ENCODE data around the gene IQCK. TPM values are rescaled to one million over a fixed set of nuclear protein-coding genes. Genes with fewer than 3 reads are reported as not detected.
A peak's percentile ranks its signal among the peaks of the same experiment; 100 is the strongest.

IQCK gene
- total RNA-seq, 1 donor from 2014 or later = 0.89 TPM

- Mint-ChIP-seq H3K4me1 (ENCODE audit: low read depth) (peaks cover 13% of the 10 kb centered on the region), H3K4me3 (ENCODE audit: low read depth) (no peak overlapping the region), H3K36me3 (ENCODE audit: low read depth) (peaks cover 47% of the 10 kb centered on the region), H3K27ac (no peak overlapping the region), H3K9me3 (peaks cover 6% of the 10 kb centered on the region), H3K27me3 (ENCODE audit: low read depth) (no peaks in the 10 kb centered on the region)
- no peak for DNase-seq (ENCODE audit: low spot score)
- intact Hi-C loops (cut with micrococcal nuclease) = no loop called here
These were observed 28.7 kb upstream of the IQCK start for GRCh38 chr16:19689342-19689741.

- intact Hi-C loops (cut with micrococcal nuclease) = no loop called here
- Mint-ChIP-seq H3K9me3 (peaks cover 3% of the 10 kb centered on the region), H3K4me1 (ENCODE audit: low read depth) (peaks cover 13% of the 10 kb centered on the region), H3K27me3 (ENCODE audit: low read depth) (no peaks in the 10 kb centered on the region), H3K27ac (peak overlapping the region; percentile 21), H3K4me3 (ENCODE audit: low read depth) (no peak overlapping the region), H3K36me3 (ENCODE audit: low read depth) (peaks cover 44% of the 10 kb centered on the region)
- DNase-seq (ENCODE audit: low spot score) = no peak
These were observed 27.9 kb upstream of the IQCK start for GRCh38 chr16:19690196-19690595.

GRCh38 chr16:19691161-19691711 is 26.8 kb upstream of the IQCK start:
- intact Hi-C loops (cut with micrococcal nuclease) = no loop called here
- Mint-ChIP-seq H3K36me3 (ENCODE audit: low read depth) (peaks cover 35% of the 10 kb centered on the region), H3K27ac (no peak overlapping the region), H3K9me3 (no peaks in the 10 kb centered on the region), H3K4me1 (ENCODE audit: low read depth) (peaks cover 16% of the 10 kb centered on the region), H3K27me3 (ENCODE audit: low read depth) (no peaks in the 10 kb centered on the region), H3K4me3 (ENCODE audit: low read depth) (no peak overlapping the region)
- DNase-seq (ENCODE audit: low spot score) = no peak

- Mint-ChIP-seq H3K36me3 (ENCODE audit: low read depth) (peaks cover 43% of the 10 kb centered on the region), H3K4me3 (ENCODE audit: low read depth) (no peak overlapping the region), H3K9me3 (no peaks in the 10 kb centered on the region), H3K27me3 (ENCODE audit: low read depth) (no peaks in the 10 kb centered on the region), H3K27ac (no peak overlapping the region), H3K4me1 (ENCODE audit: low read depth) (peaks cover 20% of the 10 kb centered on the region)
- intact Hi-C loops (cut with micrococcal nuclease) = no loop called here
- no peak for DNase-seq (ENCODE audit: low spot score)
These were observed 23.1 kb upstream of the IQCK start for GRCh38 chr16:19694989-19695388.

GRCh38 chr16:19696328-19696727 is 21.7 kb upstream of the IQCK start:
- H3K4me1 Mint-ChIP-seq (ENCODE audit: low read depth) = peaks cover 20% of the 10 kb centered on the region
- no peaks in the 10 kb centered on the region for H3K9me3 Mint-ChIP-seq
- H3K36me3 Mint-ChIP-seq (ENCODE audit: low read depth) = peaks cover 53% of the 10 kb centered on the region
- intact Hi-C loops (cut with micrococcal nuclease) = no loop called here
- H3K27me3 Mint-ChIP-seq (ENCODE audit: low read depth) = no peaks in the 10 kb centered on the region
- H3K4me3 Mint-ChIP-seq (ENCODE audit: low read depth) = no peak overlapping the region
- no peak for DNase-seq (ENCODE audit: low spot score)
- no peak overlapping the region for H3K27ac Mint-ChIP-seq

- H3K4me3 Mint-ChIP-seq (ENCODE audit: low read depth) = no peak overlapping the region
- peaks cover 18% of the 10 kb centered on the region for H3K4me1 Mint-ChIP-seq (ENCODE audit: low read depth)
- no peak overlapping the region for H3K27ac Mint-ChIP-seq
- H3K9me3 Mint-ChIP-seq = no peaks in the 10 kb centered on the region
- H3K27me3 Mint-ChIP-seq (ENCODE audit: low read depth) = no peaks in the 10 kb centered on the region
- no peak for DNase-seq (ENCODE audit: low spot score)
- intact Hi-C loops (cut with micrococcal nuclease) = no loop called here
- H3K36me3 Mint-ChIP-seq (ENCODE audit: low read depth) = peaks cover 55% of the 10 kb centered on the region
These were observed 21.1 kb upstream of the IQCK start for GRCh38 chr16:19696961-19697360.

- no peak for DNase-seq (ENCODE audit: low spot score)
- intact Hi-C loops (cut with micrococcal nuclease) = no loop called here
- Mint-ChIP-seq H3K27ac (no peak overlapping the region), H3K4me1 (ENCODE audit: low read depth) (peaks cover 18% of the 10 kb centered on the region), H3K4me3 (ENCODE audit: low read depth) (no peak overlapping the region), H3K9me3 (no peaks in the 10 kb centered on the region), H3K27me3 (ENCODE audit: low read depth) (no peaks in the 10 kb centered on the region), H3K36me3 (ENCODE audit: low read depth) (peaks cover 60% of the 10 kb centered on the region)
These were observed 20.2 kb upstream of the IQCK start for GRCh38 chr16:19697756-19698318.

- peaks cover 65% of the 10 kb centered on the region for H3K36me3 Mint-ChIP-seq (ENCODE audit: low read depth)
- peaks cover 18% of the 10 kb centered on the region for H3K4me1 Mint-ChIP-seq (ENCODE audit: low read depth)
- peak overlapping the region; percentile 54 for H3K27ac Mint-ChIP-seq
- no peak overlapping the region for H3K4me3 Mint-ChIP-seq (ENCODE audit: low read depth)
- DNase-seq (ENCODE audit: low spot score) = no peak
- intact Hi-C loops (cut with micrococcal nuclease) = no loop called here
- no peaks in the 10 kb centered on the region for H3K9me3 Mint-ChIP-seq
- H3K27me3 Mint-ChIP-seq (ENCODE audit: low read depth) = no peaks in the 10 kb centered on the region
These were observed 19.3 kb upstream of the IQCK start for GRCh38 chr16:19698480-19699465.

GRCh38 chr16:19699472-19699871 is 18.6 kb upstream of the IQCK start:
- H3K4me1 Mint-ChIP-seq (ENCODE audit: low read depth) = peaks cover 18% of the 10 kb centered on the region
- intact Hi-C loops (cut with micrococcal nuclease) = no loop called here
- H3K27me3 Mint-ChIP-seq (ENCODE audit: low read depth) = no peaks in the 10 kb centered on the region
- H3K4me3 Mint-ChIP-seq (ENCODE audit: low read depth) = no peak overlapping the region
- no peaks in the 10 kb centered on the region for H3K9me3 Mint-ChIP-seq
- H3K27ac Mint-ChIP-seq = no peak overlapping the region
- H3K36me3 Mint-ChIP-seq (ENCODE audit: low read depth) = peaks cover 66% of the 10 kb centered on the region
- DNase-seq (ENCODE audit: low spot score) = no peak

- H3K27ac Mint-ChIP-seq = no peak overlapping the region
- H3K4me1 Mint-ChIP-seq (ENCODE audit: low read depth) = peaks cover 18% of the 10 kb centered on the region
These were observed 17.7 kb upstream of the IQCK start for GRCh38 chr16:19700319-19700781.

GRCh38 chr16:19701091-19701490 is 17.0 kb upstream of the IQCK start:
- H3K4me1 Mint-ChIP-seq (ENCODE audit: low read depth) = peaks cover 17% of the 10 kb centered on the region
- peaks cover 76% of the 10 kb centered on the region for H3K36me3 Mint-ChIP-seq (ENCODE audit: low read depth)
- no peak overlapping the region for H3K4me3 Mint-ChIP-seq (ENCODE audit: low read depth)
- no peak overlapping the region for H3K27ac Mint-ChIP-seq
- no peaks in the 10 kb centered on the region for H3K27me3 Mint-ChIP-seq (ENCODE audit: low read depth)
- no peak for DNase-seq (ENCODE audit: low spot score)
- intact Hi-C loops (cut with micrococcal nuclease) = no loop called here
- H3K9me3 Mint-ChIP-seq = no peaks in the 10 kb centered on the region

More at GRCh38 chr16:19700319-19700781, 17.7 kb upstream of the IQCK start:
- no peaks in the 10 kb centered on the region for H3K9me3 Mint-ChIP-seq
- intact Hi-C loops (cut with micrococcal nuclease) = no loop called here
- peaks cover 69% of the 10 kb centered on the region for H3K36me3 Mint-ChIP-seq (ENCODE audit: low read depth)
- DNase-seq (ENCODE audit: low spot score) = no peak
- H3K4me3 Mint-ChIP-seq (ENCODE audit: low read depth) = no peak overlapping the region
- no peaks in the 10 kb centered on the region for H3K27me3 Mint-ChIP-seq (ENCODE audit: low read depth)

- Mint-ChIP-seq H3K27me3 (ENCODE audit: low read depth) (no peaks in the 10 kb centered on the region), H3K4me1 (ENCODE audit: low read depth) (peaks cover 7% of the 10 kb centered on the region), H3K36me3 (ENCODE audit: low read depth) (peaks cover 73% of the 10 kb centered on the region), H3K4me3 (ENCODE audit: low read depth) (no peak overlapping the region), H3K9me3 (no peaks in the 10 kb centered on the region), H3K27ac (no peak overlapping the region)
- DNase-seq (ENCODE audit: low spot score) = no peak
- intact Hi-C loops (cut with micrococcal nuclease) = no loop called here
These were observed 14.7 kb upstream of the IQCK start for GRCh38 chr16:19703172-19703889.

Measured in activated T-helper 2 cell treated with anti-CD3 and anti-CD28 coated beads, Interferon-gamma antibody, Interleukin-2, Interleukin-4, amounts not matched to agents 10 μg/mL and 5 μg/mL and 100 μg/mL, durations not matched to agents 14 hours and 24 hours and 36 hours (primary cell).